CD4-positive, alpha-beta T cell treated with Interleukin-1 beta for 1 hour (primary cell): ENCODE data around the gene PTCD2.
"Not testable (repeated sequence)": the region's sequence is repeated elsewhere in the genome, so short reads cannot be mapped to it uniquely, and the experiment has no call there.

Experiments
- DNase-seq, 2 donors: peaks; one replicate each; pipeline ENCODE4 v3.0.0-alpha.2; 2020 to 2022

The PTCD2 gene

GRCh38 chr5:72383726-72384125, 63.6 kb downstream of the PTCD2 start:
- no peak for DNase-seq

GRCh38 chr5:72386639-72387038, 66.5 kb downstream of the PTCD2 start:
- no peak for DNase-seq

DNA sequence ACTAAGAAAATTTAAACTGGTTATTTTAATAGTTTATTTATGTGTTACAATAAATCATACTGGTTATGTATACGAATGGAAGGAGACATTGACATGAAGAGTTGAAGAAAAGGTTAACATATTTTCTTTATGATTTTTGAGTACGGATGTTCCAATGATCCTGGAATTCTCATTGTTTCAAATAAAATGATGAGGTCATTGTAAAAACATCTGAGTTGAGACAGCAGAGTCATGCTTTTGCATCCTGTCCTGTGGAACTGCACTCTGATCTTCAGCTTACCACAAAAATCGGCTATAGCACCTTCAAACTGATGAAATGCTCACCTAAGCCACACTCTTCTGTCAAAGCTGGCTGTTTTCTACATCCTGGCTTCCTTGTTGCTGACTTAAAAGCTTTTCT, 67.8 kb downstream of the PTCD2 start:
- no peak for DNase-seq

DNA sequence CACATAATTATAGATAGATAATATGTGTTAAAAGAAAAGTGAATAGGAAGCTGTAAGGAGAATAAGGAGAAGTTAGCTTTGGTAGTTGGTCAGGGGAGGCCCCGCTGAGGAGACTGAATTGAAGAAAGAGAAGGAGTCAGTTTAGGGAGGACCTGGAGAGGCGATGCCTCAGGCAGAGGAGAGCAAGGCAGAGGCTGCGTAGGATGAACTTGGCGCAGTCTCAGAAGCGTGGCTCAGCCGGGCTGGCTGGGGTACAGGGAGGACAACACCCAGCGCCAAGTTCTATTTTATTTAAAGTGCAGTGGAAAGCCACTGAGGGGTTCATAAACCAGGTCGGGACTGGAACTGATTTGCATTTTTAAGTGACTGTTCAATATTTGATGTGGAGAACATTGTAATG, 68.5 kb downstream of the PTCD2 start:
- DNase-seq: no peak

- DNase-seq: no peak
Measured at GRCh38 chr5:72390836-72391235, 70.7 kb downstream of the PTCD2 start.

GRCh38 chr5:72392326-72392733, 72.2 kb downstream of the PTCD2 start:
- no peak for DNase-seq

DNA sequence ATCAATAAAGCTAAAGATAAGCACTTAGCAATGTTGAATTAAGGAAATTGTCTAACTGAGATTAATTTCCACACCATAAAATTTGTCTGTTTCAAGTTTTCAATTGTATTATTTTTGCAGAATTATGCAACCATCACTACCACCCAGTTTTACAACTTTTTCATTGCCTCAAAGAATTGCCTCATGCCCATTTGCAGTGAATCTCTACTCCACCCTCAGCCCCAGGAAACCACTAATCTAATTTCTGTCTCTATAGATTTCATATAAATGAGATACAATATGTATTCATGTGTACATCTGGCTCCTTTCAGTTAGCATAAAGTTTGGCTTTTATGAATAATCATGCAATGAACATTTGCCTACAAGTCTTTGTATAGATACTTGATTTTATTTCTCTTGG, 72.9 kb downstream of the PTCD2 start:
- no peak for DNase-seq

DNA sequence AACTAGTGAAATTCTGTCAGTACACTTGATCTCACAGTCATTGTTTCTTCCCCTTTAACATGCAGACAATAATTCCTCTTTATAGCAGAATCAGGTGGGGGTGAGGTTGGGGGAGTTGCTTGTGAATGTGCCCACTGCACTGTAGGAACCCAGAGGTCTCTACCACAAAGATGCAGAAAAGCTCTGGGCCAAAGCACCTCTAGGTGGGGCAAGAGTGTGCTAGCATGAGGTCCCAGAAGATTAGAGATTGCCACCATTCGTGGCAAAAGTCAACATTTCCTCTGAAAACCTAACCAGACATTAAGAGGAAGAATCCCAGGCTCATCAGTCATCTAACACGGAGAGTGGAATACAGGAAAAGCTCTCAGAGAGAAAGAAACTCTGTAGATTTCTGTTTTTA, 74.5 kb downstream of the PTCD2 start:
- no peak for DNase-seq

DNA sequence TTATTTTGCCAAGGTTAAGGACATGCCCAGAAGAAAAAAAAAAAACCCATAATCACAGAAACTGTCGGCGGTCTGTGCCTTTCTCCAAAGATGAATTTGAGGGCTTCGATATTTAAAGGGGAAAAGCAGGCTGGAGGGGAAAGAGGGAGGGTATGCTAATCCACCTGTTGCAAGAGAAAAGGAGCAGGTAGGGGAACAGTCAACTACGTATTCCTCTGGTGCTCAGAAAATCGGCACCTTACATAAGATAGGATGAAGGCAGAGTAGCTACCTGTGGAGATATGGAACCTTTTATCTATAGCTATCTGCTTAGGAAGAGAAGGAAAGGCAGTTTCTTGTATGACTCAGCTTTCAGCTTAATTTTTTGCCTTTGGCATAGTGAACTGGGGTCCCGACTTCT, 77.7 kb downstream of the PTCD2 start:
- DNase-seq: no peak

- no peak for DNase-seq
Measured at GRCh38 chr5:72400950-72401349, 80.8 kb downstream of the PTCD2 start.

DNA sequence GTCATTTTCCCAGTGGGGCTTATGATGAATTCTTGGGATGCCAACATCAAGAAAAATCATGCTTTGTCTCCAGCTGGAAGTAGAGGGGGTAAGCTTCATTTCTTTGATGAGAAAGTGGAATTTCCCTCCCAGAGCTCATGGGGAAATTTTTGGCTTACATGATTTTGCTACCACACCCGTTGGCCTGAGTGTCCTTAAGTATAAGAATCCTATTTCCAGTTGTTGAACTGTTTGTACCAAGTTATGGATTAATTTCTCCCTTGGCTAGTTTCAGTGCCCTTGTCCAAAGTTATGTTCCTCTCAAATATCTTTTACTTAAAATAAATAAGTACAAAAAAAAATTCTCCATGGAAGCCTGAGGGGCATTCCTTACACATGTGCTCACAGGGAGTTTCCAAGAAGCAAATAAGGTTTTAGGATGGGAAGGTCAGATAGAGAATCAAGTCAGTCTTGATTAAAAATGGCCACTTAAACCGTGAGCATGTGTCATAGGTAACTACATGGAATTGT, 82.3 kb downstream of the PTCD2 start:
- no peak for DNase-seq

GRCh38 chr5:72402959-72403628, 82.9 kb downstream of the PTCD2 start:
- no peak for DNase-seq

- not testable (repeated sequence) for DNase-seq
Measured at GRCh38 chr5:72404771-72405170, 84.6 kb downstream of the PTCD2 start.

DNA sequence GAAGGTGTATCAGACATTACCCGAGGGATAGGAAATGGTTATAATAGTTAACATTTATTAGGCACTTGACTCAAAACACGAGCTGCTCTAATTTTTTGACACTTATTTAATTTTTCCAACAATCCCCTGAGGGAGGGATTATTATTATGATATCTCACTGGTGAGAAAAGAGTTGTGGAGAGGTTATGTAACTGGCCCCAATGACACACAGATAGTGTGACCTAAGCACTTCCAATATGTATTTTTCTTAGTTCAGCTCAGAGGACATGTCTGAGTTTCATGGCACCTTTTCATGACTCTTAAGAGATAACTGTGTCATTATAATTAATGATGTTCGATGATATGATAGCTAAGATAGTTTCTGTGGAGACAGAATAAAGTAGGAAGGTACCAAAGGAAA, 86.9 kb downstream of the PTCD2 start:
- no peak for DNase-seq

DNA sequence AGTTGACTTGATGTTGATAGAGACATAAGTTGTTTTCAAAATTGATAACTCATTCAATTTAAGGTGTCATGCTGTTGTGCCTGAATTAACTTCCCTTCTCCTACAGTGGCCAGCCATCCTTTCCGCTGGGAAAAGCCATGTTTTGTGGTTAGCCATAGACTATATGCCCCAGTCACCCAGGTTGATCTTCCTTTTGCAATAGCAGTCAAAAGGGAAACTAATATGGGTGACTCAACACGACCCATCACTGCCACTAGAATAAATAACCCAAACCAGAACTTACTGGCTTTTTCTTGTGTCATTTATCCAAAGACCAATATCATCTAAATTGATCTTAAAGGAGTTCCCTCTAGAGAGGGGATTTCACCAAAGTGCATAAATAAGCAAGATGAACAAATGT, 87.4 kb downstream of the PTCD2 start:
- DNase-seq: no peak

DNA sequence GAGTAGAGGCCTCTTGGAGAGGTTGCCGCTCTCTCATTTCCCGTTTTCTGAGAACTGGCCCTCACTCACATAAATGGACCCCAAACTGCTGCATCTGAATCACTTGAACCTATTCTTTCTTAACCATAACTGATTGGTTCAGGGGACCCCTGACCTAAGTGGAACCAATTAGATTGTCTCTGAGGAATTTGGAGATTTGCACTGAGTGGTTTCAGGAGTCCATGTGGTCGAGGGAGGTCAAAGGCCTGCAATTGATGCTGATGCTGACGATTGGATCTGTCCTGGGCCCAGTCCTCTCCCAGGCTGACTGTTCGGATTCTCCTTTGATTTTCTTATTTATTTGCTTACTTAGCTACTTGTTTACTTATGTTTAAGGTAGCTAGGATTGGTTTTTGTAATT, 88.0 kb downstream of the PTCD2 start:
- DNase-seq: no peak

DNA sequence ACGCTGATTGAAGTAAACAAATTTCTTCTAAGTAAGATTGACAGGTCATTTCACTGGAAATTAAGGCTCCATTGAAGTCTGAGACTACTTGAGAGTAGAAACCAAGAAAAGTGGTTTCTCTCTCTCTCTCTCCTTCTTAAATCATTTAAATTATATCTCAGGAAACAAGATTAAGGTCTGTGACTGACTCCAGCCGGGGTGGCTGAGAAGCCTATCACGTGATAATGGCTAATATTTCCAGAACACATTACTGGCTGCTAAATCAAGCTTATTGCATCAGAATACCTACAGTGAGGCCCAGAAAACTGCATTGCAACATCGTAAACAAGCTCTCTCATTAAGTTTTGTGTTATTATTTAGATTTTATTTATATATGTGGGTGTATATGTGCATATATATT, 88.4 kb downstream of the PTCD2 start:
- DNase-seq: no peak

- no peak for DNase-seq
Measured at GRCh38 chr5:72410688-72411295, 90.6 kb downstream of the PTCD2 start.

GRCh38 chr5:72412283-72413055, 92.3 kb downstream of the PTCD2 start:
- DNase-seq: no peak

- no peak for DNase-seq
Measured at GRCh38 chr5:72415616-72416325, 95.6 kb downstream of the PTCD2 start.

GRCh38 chr5:72417333-72418062, 97.3 kb downstream of the PTCD2 start:
- DNase-seq: no peak
